CD4-positive, alpha-beta T cell treated with Interleukin-10 for 1 hour (primary cell): ENCODE data around the gene BMPR2.
"Not testable (repeated sequence)": the region's sequence is repeated elsewhere in the genome, so short reads cannot be mapped to it uniquely, and the experiment has no call there.

Source experiments
- DNase-seq: peaks from one replicate; pipeline ENCODE4 v3.0.0-alpha.2; 2020

Gene BMPR2

GRCh38 chr2:202386495-202386894, 10.4 kb downstream of the BMPR2 start:
- DNase-seq = not testable (repeated sequence)

- DNase-seq = no peak
Observed at GRCh38 chr2:202387608-202388342, 11.6 kb downstream of the BMPR2 start.

GRCh38 chr2:202400941-202401340, 24.8 kb downstream of the BMPR2 start:
- DNase-seq = no peak

- no peak for DNase-seq
Observed at GRCh38 chr2:202405798-202406197, 29.7 kb downstream of the BMPR2 start.

GRCh38 chr2:202406445-202406978, 30.4 kb downstream of the BMPR2 start:
- no peak for DNase-seq

GRCh38 chr2:202408546-202409140, 32.5 kb downstream of the BMPR2 start:
- DNase-seq = no peak

GRCh38 chr2:202410092-202410491, 34.0 kb downstream of the BMPR2 start:
- DNase-seq = no peak

- no peak for DNase-seq
Observed at GRCh38 chr2:202411097-202411496, 35.0 kb downstream of the BMPR2 start.

- no peak for DNase-seq
Observed at GRCh38 chr2:202418027-202418426, 41.9 kb downstream of the BMPR2 start.

- DNase-seq = no peak
Observed at GRCh38 chr2:202418511-202418910, 42.4 kb downstream of the BMPR2 start.

GRCh38 chr2:202423139-202423538, 47.0 kb downstream of the BMPR2 start:
- no peak for DNase-seq

- no peak for DNase-seq
Observed at GRCh38 chr2:202425036-202425435, 48.9 kb downstream of the BMPR2 start.

- DNase-seq = no peak
Observed at GRCh38 chr2:202426751-202427150, 50.6 kb downstream of the BMPR2 start.

- DNase-seq = no peak
Observed at GRCh38 chr2:202429164-202429980, 53.2 kb downstream of the BMPR2 start.

GRCh38 chr2:202432776-202433175, 56.6 kb downstream of the BMPR2 start:
- DNase-seq = no peak

- DNase-seq = no peak
Observed at GRCh38 chr2:202434472-202434871, 58.3 kb downstream of the BMPR2 start.

- DNase-seq = no peak
Observed at GRCh38 chr2:202436626-202437025, 60.5 kb downstream of the BMPR2 start.

- DNase-seq = not testable (repeated sequence)
Observed at GRCh38 chr2:202440117-202440516, 64.0 kb downstream of the BMPR2 start.

- no peak for DNase-seq
Observed at GRCh38 chr2:202442882-202443281, 66.8 kb downstream of the BMPR2 start.

GRCh38 chr2:202444000-202444399, 67.9 kb downstream of the BMPR2 start:
- DNase-seq = no peak

GRCh38 chr2:202449344-202449743, 73.2 kb downstream of the BMPR2 start:
- no peak for DNase-seq

GRCh38 chr2:202450785-202451184, 74.7 kb downstream of the BMPR2 start:
- DNase-seq = no peak

GRCh38 chr2:202452744-202453143, 76.6 kb downstream of the BMPR2 start:
- no peak for DNase-seq

- DNase-seq = no peak
Observed at GRCh38 chr2:202454536-202454935, 78.4 kb downstream of the BMPR2 start.
